GM12892 (cell line): ENCODE results near the gene GPC2.

Source experiments
- POLR2A ChIP-seq: IDR thresholded peaks from 2 replicates; pipeline ENCODE4 v1.6.1; 2011; ENCODE audit warnings: low read depth, low read length, control low read depth
- POLR2AphosphoS5 ChIP-seq: IDR thresholded peaks from 2 replicates; pipeline ENCODE4 v1.6.1; 2011; ENCODE audit warnings: low read depth, low read length, control low read depth
- TAF1 ChIP-seq: IDR thresholded peaks from 2 replicates; pipeline ENCODE4 v1.6.1; 2011; ENCODE audit warnings: low read depth, mild to moderate bottlenecking, control low read depth, low read length, borderline replicate concordance

DNA sequence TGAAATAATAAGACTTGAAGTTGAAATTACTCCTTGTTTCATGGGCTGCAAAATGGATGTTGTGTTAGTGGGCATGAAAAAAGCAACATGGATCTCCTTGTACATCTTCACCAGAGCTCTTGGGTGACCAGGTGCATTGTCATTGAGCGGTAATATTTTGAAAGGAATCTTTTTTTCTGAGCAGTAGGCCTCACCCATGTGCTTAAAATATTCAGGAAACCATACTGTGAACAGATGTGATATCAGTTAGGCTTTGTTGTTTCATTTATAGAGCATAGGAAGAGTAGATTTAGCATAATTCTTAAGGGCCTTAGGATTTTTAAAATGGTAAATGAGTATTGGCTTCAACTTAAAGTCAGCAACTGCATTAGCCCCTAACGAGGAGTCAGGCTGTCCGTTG, 15.8 kb upstream of the GPC2 start:
- TF ChIP-seq POLR2AphosphoS5 (no peak), POLR2A (no peak), TAF1 (no peak)
